Dedifferentiated amniotic fluid mesenchymal stem cell (primary cell): ENCODE data around the gene CDK5.
A peak's percentile ranks its signal among the peaks of the same experiment; 100 is the strongest.
"Not testable (repeated sequence)": the region's sequence is repeated elsewhere in the genome, so short reads cannot be mapped to it uniquely, and the experiment has no call there.

Source experiments
- DNase-seq: peaks from one replicate; pipeline ENCODE4 v3.0.0-alpha.2; 2016; ENCODE audit errors: extremely low spot score

CDK5 gene

GRCh38 chr7:151013733-151014497 lies 43.8 kb downstream of the CDK5 start:
- DNase-seq: peak; percentile 20

- DNase-seq: no peak
Measured at GRCh38 chr7:151013356-151013732, 44.4 kb downstream of the CDK5 start.

GRCh38 chr7:151012911-151013347 lies 44.8 kb downstream of the CDK5 start:
- no peak for DNase-seq

GRCh38 chr7:151012031-151012692 lies 45.5 kb downstream of the CDK5 start:
- DNase-seq: no peak

GRCh38 chr7:151011616-151012015 lies 46.1 kb downstream of the CDK5 start:
- not testable (repeated sequence) for DNase-seq

GRCh38 chr7:151011097-151011409 lies 46.6 kb downstream of the CDK5 start:
- no peak for DNase-seq

- no peak for DNase-seq
Measured at GRCh38 chr7:151010307-151011096, 47.2 kb downstream of the CDK5 start.

- no peak for DNase-seq
Measured at GRCh38 chr7:151010037-151010306, 47.7 kb downstream of the CDK5 start.

GRCh38 chr7:151009327-151010036 lies 48.2 kb downstream of the CDK5 start:
- no peak for DNase-seq

- DNase-seq: no peak
Measured at GRCh38 chr7:151008511-151009323, 49.0 kb downstream of the CDK5 start.

- DNase-seq: no peak
Measured at GRCh38 chr7:151008143-151008510, 49.6 kb downstream of the CDK5 start.

GRCh38 chr7:151007469-151007898 lies 50.2 kb downstream of the CDK5 start:
- no peak for DNase-seq

- DNase-seq: no peak
Measured at GRCh38 chr7:151006590-151007300, 51.0 kb downstream of the CDK5 start.

GRCh38 chr7:151005566-151005965 lies 52.1 kb downstream of the CDK5 start:
- DNase-seq: no peak
